Activated CD8-positive, alpha-beta T cell treated with anti-CD3 and anti-CD28 coated beads for 36 hours (primary cell): Measurements from ENCODE around the gene COL5A1. TPM values are rescaled to one million over a fixed set of nuclear protein-coding genes. Genes with fewer than 3 reads are reported as not detected.

Experiments used
- ATAC-seq: fragments of 200-7000 bp; cut with Tn5 transposase; one replicate; pipeline ENCODE4 v1.10.0; 2021; ENCODE audit warnings: mild to moderate bottlenecking, moderate library complexity
- CTCF ChIA-PET: fragments of 350-600 bp; sonication (Branson Sonifier 250); formaldehyde crosslinking; loops from one replicate; lab custom pipeline; 2021; ENCODE audit warnings: antibody characterized with exemption; lab: Charles Lee
- POLR2A ChIA-PET: fragments of 350-600 bp; sonication (Branson Sonifier 250); formaldehyde crosslinking; loops from one replicate; lab custom pipeline; 2021; ENCODE audit warnings: antibody characterized with exemption; lab: Charles Lee
- DNase-seq: peaks from one replicate; pipeline ENCODE4 v3.0.0-alpha.2; 2020
- H3K27ac Mint-ChIP-seq: one replicate; pipeline ENCODE4 v1.8.0; 2021; ENCODE audit warnings: mild to moderate bottlenecking, mixed read lengths
- H3K27me3 Mint-ChIP-seq: one replicate; pipeline ENCODE4 v1.8.0; 2021; ENCODE audit warnings: mixed read lengths
- H3K36me3 Mint-ChIP-seq: one replicate; pipeline ENCODE4 v1.8.0; 2021; ENCODE audit warnings: low read depth, mixed read lengths
- H3K4me1 Mint-ChIP-seq: one replicate; pipeline ENCODE4 v1.8.0; 2021; ENCODE audit warnings: low read depth, mixed read lengths
- H3K4me3 Mint-ChIP-seq: one replicate; pipeline ENCODE4 v1.8.0; 2021; ENCODE audit warnings: mild to moderate bottlenecking, moderate library complexity, mixed read lengths
- H3K9me3 Mint-ChIP-seq: one replicate; pipeline ENCODE4 v1.8.0; 2021; ENCODE audit warnings: mixed read lengths
- CTCF ChIP-seq: fragments of 200-600 bp; IDR thresholded peaks from one replicate; pipeline ENCODE4 v1.8.0; 2022; ENCODE audit warnings: antibody characterized with exemption, mild to moderate bottlenecking
- intact Hi-C: fragments of 100-400 bp; cut with micrococcal nuclease; formaldehyde crosslinking; loops from one replicate; pipeline ENCODE4 v1.10.0; 2022
- total RNA-seq, 2 experiments: library from RNA; stranded (reverse); gene quantifications; one replicate each; pipeline ENCODE4 v1.2.3, GENCODE V29; 2021

COL5A1 gene
- total RNA-seq, 2 experiments from 2014 or later = 0.29 to 0.34 TPM

- POLR2A ChIA-PET = no interaction called here
- no peaks in the 10 kb centered on the region for H3K9me3 Mint-ChIP-seq
- no peak for DNase-seq
- TF ChIP-seq CTCF = no peak
- CTCF ChIA-PET = no interaction called here
- H3K4me3 Mint-ChIP-seq = no peak overlapping the region
- peaks cover 4% of the 10 kb centered on the region for H3K27me3 Mint-ChIP-seq
- intact Hi-C loops = no loop called here
- H3K4me1 Mint-ChIP-seq = no peaks in the 10 kb centered on the region
- H3K27ac Mint-ChIP-seq = no peak overlapping the region
- ATAC-seq = no peak
- H3K36me3 Mint-ChIP-seq = no peaks in the 10 kb centered on the region
Measured at GRCh38 chr9:134888603-134889190, 247.1 kb downstream of the COL5A1 start.

- Mint-ChIP-seq H3K27me3 (peaks cover 6% of the 10 kb centered on the region), H3K9me3 (no peaks in the 10 kb centered on the region), H3K36me3 (no peaks in the 10 kb centered on the region), H3K4me1 (no peaks in the 10 kb centered on the region), H3K27ac (no peak overlapping the region), H3K4me3 (no peak overlapping the region)
- ChIA-PET CTCF (no interaction called here), POLR2A (no interaction called here)
- ATAC-seq = no peak
- no peak for DNase-seq
- no peak for TF ChIP-seq CTCF
- intact Hi-C loops = no loop called here
Measured at GRCh38 chr9:134889386-134890154, 248.0 kb downstream of the COL5A1 start.

GRCh38 chr9:134890155-134890495 is 248.5 kb downstream of the COL5A1 start:
- CTCF ChIA-PET = no interaction called here
- intact Hi-C loops = no loop called here
- Mint-ChIP-seq H3K9me3 (no peaks in the 10 kb centered on the region), H3K4me3 (no peak overlapping the region), H3K4me1 (no peaks in the 10 kb centered on the region), H3K36me3 (no peaks in the 10 kb centered on the region), H3K27me3 (peaks cover 6% of the 10 kb centered on the region), H3K27ac (no peak overlapping the region)
- POLR2A ChIA-PET = no interaction called here
- ATAC-seq (no peak), DNase-seq (no peak)
- TF ChIP-seq CTCF = no peak

DNA sequence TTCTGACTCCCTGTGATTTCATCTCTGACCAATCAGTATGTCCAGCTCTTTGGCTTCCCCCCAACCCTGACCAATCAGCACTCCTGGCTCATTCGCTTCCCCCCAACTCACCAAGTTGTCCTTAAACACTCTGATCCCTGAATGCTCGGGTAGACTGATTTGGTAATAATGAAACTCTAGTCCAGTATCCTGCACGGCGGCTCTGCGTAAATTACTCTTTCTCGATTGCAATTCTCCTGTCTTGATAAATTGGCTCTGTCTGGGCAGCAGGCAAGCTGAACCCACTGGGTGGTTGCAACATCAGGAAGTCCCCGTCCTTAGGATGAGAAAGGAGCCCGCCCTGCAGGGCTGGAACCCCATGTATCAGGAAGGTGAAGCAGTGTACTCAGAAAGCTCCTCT is 249.4 kb downstream of the COL5A1 start:
- ChIA-PET POLR2A (no interaction called here), CTCF (no interaction called here)
- no peaks in the 10 kb centered on the region for H3K4me1 Mint-ChIP-seq
- no peak overlapping the region for H3K27ac Mint-ChIP-seq
- intact Hi-C loops = no loop called here
- no peak for TF ChIP-seq CTCF
- no peaks in the 10 kb centered on the region for H3K9me3 Mint-ChIP-seq
- H3K27me3 Mint-ChIP-seq = peaks cover 6% of the 10 kb centered on the region
- DNase-seq (no peak), ATAC-seq (no peak)
- H3K4me3 Mint-ChIP-seq = no peak overlapping the region
- H3K36me3 Mint-ChIP-seq = no peaks in the 10 kb centered on the region

DNA sequence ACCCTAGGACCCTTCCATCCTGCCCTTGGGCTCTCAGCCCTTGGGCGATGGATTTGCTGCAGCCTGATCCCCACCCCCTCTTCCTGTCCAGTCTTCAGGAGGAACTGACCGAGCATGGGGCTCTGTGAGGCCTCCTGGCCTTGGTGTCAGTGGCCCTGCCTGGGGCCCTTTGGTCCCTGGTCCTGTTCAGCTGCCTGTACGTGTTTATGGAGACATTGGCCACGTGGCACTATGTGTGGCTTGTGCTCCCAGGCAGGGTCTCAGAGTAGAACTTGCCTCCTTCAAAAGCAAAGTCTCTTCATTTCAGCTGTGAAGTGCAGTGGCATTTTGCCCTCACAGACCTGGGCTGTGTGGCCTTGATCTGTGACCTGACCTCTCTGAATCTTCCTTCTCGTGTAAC is 250.1 kb downstream of the COL5A1 start:
- Mint-ChIP-seq H3K4me3 (no peak overlapping the region), H3K27ac (no peak overlapping the region), H3K4me1 (no peaks in the 10 kb centered on the region), H3K27me3 (peaks cover 6% of the 10 kb centered on the region), H3K36me3 (no peaks in the 10 kb centered on the region), H3K9me3 (no peaks in the 10 kb centered on the region)
- intact Hi-C loops = no loop called here
- TF ChIP-seq CTCF = no peak
- ATAC-seq (no peak), DNase-seq (no peak)
- ChIA-PET POLR2A (no interaction called here), CTCF (no interaction called here)
